Measurements from ENCODE around the gene PHF21A.

The PHF21A gene

DNA sequence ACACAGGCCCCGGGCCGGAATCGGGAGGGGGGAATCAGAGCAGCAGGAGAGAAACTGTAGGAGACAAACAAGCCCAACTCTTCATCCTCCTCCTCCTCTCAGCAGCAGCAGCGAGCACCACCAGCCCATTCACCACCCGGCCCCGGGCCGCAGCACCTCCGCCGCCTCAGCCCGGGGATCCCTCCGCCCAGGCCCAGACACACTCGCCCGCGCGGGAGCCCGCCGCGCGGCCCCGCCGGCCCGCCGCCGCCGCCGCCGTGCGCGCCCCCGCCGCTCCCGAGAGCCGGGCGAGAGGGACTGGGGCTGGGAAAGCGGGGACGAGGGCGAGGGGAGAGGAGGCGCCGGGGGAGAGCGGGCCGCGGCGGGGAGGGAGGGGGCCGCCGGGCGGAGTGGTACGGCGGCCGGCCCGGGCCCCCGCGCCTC is at the start of gene PHF21A:
PHF21A (minus strand) TSS at position 154 of the 423 bp plus-strand sequence. CDS start 37,235 bp downstream, outside the sequence.
- DNase-seq, result peak; percentile 86

DNA sequence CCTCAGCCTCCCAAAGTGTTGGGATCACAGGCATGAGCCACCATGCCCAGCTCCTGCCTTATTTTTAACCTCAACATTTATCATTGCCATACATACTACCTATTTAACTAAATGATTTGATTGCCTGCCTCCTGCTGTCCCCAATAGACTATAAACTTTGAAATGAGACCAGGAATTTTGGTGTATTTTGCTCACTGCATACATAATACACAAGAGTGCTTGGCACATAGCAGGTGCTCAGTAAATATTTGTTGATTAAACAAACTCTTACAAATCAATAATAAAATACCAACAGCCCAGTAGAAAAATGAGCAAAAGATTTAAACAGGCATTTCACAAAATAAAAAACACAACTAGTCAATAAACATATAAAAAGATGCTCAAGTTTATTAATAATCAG is 49.5 kb upstream of the PHF21A start:
- no peak for DNase-seq

DNA sequence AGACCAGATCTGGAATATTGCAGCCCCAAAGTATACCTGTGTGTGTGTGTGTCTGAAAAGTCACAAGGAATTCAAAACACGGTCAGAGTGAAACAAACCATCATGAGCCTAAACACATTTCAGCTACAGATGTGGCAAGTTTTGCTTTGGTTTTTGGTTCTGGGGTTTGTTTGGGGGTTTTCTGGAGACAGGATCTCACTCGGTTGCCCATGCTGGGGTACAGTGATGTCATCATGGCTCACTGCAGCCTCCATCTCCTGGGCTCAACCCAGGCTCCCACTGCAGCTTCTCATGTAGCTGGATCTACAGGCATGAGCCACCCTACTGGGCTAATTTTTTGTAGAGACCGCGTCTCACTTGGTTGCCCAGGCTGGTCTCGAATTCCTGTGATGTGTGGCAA is 41.4 kb upstream of the PHF21A start:
- no peak for DNase-seq

DNA sequence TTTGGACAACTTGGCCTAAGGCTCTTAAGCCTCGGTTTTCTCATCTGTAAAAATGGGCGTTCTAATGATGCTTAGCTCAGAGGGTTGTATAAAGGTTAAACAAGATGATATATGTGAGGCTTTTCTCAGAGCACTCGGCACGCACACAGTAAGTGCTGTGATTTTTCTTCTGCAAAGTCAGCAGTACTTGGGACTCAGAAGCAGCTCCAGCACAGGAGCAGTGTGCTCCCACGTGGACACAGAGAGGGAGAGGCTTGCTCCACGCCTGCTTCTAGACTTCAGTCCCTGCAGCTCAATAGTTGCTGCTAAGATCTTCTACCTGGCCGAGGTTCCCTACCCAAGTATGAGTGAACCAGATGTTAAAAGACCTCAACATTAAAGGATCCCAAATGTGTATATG is 39.9 kb upstream of the PHF21A start:
- DNase-seq, result no peak

DNA sequence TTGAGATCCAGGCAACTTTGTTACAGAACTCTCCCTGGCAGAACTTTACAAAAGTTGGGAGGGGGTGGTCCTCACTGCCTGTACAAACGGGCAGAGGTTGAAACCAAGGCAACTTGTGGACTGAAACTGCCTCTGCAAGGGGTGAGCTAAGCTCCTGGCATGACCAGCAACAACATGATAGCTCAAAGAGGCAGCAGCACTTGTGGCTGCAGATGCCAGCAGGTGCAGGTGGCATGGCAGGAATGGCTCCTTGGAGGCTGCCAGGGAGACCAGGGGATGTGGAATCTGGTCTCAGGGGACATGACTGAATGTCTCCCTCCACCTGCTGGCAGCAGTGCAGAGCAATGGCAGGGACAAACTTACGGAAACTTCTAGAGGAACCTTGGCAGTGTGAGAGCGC is 38.8 kb upstream of the PHF21A start:
- no peak for DNase-seq

DNA sequence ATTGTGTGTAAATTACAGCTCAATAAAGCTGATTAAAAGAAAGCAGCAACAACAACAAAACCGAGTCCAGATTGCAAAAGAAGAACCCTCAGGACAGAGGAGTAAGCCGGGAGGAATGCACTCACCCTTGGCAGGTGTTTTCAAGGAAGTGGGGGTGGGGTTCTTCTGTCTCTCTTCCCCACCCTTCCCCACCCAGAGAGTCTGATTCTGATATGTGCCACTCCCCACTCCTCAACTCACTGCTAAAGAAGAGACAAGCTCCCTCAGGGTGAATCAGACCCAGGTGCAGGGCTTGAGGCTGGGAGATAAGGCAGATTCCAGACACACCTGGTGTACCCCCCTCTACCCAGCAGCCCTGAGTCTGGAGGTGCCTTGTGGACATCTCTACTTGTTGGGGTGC is 38.4 kb upstream of the PHF21A start:
- no peak for DNase-seq

DNA sequence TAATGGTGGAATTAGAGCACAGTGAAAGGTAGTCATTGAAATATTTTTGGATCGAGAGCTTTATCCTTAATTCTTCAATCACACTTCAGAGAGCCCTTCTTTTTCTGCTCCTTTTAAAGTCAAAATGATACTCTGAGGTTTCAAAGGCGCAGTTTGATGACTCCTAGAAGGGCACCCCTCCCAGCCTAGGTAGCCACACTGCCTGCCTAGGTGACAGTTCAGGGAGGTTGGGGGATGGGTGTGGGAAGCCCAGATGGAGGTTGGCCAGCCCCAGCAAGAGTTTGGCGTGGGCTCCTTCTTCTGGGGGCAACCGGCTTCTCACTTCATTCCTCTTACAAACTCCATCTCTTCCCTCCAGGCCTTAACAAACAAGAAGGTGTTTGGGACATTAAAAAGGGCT is 28.6 kb upstream of the PHF21A start:
- DNase-seq, result no peak

DNA sequence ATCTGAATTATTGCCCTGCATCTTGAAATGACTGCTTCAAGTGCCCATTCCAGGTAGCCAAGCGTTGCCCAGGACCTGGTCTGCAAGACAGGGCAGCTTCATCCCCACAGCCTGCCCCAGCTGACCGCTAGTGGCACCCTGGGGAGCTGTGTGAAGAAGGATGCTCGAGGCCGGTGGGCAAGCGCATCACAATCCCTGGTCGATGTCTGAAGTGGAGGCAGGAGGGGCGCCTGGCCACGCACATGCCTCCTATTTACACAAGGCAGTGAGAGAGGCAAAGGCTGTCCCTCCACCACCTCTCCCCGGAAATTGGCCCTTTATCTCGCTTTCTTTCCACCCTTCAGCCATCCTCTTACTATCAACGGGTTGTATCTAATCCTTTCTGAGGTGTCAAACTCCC is 28.1 kb upstream of the PHF21A start:
- DNase-seq, result no peak

DNA sequence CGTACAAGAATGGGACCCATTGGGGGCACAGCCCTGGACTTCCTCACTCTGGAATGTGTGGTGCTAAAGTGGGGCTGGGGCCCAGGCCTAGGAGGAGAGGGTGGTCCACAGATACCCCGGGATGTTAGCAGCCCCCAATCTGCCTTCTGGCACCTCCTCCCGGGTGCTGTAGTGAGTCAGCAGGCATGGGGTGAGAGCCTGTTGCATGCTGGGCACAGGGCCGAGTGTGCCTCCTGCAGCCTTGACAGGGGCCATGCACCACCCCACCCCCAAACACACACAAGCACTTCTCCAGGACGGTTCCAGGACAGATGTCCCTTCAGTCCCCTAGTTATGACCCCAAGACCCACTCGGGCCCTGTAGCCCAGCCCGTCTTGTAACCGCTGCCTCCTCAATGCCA is 23.5 kb upstream of the PHF21A start:
- DNase-seq, result no peak

DNA sequence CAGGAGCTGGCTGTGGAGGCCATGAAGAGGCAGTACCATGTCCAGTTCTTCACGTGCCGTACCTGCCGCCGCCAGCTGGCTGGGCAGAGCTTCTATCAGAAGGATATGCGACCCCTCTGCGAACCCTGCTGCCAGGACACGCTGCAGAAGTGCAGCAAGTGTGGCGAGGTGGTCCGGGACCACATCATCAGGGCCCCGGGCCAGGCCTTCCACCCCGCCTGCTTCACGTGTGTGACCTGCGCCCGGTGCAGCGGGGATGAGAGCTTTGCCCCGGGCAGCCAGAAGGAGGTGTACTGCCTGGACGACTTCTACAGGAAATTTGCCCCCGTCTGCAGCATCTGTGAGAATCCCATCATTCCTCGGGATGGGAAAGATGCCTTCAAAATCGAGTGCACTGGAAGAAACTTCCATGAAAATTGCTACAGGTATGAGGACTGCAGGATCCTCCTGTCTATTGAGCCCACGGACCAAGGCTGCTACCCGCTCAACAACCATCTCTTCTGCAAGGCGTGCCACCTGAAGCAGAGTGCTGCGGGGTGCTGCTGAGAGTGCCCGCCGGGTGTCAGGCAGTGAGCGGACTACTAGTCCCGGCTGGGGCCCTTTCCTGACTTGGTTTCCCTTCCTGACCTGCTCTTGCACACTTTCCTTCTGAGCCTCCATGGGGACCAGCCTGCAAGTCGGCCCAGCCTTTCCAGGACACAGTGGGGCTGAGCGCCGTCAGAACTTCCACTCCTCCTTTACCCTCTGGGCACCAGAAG is 22.0 kb upstream of the PHF21A start:
- no peak for DNase-seq

DNA sequence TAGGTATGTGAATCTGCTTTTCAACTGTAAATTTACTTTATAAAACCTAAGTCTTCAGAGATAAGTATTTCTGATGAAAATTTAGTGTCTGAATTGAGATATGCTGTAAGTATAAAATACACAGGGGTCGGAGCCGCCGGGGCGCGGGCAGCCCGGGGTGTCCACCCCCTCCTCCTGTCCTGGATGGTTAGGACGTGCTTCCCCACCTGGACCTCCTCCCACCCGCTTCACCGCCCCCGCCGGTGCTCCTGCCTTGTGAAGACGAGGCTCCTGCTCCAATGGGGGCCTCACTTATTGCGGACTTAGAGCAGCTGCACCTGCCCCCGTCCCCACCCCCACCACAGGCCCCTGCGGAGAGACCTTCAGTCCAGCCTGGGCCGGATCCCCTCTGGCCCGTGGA is 21.3 kb upstream of the PHF21A start:
- no peak for DNase-seq

DNA sequence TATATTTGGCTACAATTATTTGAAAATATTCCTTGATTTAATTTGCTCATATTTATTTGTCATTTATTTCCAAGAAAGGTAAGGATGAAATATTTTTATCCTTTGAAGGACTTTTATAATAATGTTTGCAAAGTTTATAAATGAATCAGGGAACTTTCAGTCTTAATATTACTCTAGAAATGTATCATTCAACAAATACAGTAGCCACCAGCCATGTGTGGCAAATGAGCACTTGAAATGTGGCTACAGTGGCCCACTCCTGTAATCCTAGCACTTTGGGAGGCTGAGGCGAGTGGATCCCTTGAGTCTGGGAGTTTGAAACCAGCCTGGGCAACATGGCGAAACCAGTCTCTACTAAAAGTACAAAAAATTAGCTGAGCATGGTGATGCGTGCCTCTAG is 20.3 kb upstream of the PHF21A start:
- no peak for DNase-seq

DNA sequence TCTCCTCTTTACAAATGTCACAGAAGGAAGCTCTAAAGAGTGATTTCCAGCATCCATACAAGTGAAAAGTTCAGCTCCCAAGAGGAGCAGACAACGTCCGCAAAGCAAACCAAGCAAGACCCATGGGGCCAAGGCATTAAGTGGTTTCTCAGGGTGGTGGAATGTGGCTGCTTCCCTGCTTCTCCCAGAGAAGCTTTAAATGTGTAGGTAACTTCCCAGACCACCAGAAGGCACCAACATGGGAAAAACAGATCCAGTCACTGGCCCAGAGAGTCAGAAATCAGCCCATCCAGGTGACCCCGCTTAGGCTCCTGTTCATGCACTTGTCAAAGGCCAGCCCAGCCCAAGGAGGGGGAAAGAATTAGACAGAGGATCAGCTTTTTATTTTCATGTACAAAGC is 13.3 kb upstream of the PHF21A start:
- no peak for DNase-seq

DNA sequence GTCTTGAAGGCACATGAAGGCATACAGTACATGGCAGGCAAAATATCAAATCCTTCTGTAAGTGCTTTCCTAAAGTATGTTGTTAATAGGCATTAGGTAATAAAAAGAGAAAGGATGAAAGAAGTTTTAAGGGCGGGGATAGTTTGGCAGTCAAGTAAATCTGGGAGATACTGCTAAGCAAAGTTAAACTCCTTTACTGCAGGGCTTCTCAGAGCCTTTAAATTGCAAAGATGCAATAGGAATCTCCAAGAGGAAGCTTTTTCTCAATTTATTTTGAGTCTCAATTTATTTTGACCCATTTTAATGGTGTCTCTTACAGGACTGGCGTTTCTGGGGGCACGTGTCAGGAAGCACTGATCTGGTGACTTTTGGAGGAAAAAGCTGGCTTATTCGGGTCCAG is 12.8 kb upstream of the PHF21A start:
- DNase-seq, result no peak

DNA sequence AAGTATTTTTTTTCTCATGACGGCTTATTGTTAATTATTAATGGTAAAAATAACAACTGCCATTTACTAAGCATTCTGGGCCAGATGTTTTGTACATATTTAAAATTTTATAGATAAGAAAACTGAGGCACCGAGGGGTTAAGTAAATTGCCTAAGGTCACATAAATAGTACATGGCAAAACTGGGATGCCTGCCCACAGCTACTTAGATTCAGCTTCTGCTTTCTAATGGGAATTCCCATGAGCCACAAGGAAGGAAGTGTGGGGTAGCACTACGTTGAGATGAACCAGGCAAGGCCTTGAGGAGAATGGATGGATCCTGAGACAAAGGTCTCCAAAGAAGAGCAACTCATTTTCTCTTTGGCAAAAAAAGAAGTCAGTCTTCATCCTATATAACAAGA is 11.9 kb upstream of the PHF21A start:
- DNase-seq, result no peak

DNA sequence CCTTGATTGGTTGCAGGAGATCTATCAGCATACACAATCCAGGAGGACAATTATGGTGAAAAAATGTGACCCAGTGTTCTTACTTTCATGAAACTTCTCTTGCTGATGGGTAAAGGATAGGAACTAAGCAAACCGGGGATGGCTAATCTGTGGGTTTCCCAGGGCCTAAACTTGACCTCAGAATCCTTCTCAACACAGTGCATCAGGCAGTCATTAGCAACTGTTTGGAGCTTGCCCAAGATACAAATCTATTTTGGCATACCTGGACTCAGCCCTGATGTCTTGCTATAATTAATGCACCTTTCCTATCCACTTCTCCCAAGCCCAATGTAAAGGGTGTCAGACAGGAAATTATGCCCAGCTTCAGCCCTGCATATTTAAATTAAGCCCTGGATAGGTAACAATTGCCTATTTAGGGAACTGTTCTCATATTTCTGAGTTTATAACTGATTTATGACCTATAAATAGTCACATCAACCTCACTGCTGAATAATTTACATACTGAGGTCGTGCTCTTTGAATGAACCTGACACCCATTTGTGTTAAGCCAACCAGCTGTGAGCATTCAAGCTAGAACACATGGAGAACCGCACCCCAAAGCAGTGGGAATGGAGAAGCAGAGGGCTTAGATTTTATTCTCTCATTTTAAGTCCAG is 9.2 kb upstream of the PHF21A start:
- no peak for DNase-seq

DNA sequence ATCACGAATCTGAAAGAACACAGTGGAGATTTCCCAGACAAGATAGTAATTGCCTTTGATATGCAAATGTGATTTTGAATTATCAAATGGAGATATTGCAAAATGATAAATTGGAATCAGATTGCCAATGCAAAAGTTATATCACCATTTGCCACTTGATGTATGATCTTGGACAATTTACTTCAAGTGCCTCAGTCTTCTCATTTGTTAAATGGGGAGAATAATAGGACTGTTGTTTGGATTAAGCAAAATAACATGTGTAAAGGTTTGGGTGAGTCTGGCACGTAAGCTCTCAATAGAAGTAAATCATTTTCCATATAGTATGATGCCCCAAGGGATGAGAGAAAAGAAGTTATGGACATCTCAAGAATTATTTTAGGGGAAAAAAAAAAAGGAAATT is 7.9 kb upstream of the PHF21A start:
- no peak for DNase-seq

DNA sequence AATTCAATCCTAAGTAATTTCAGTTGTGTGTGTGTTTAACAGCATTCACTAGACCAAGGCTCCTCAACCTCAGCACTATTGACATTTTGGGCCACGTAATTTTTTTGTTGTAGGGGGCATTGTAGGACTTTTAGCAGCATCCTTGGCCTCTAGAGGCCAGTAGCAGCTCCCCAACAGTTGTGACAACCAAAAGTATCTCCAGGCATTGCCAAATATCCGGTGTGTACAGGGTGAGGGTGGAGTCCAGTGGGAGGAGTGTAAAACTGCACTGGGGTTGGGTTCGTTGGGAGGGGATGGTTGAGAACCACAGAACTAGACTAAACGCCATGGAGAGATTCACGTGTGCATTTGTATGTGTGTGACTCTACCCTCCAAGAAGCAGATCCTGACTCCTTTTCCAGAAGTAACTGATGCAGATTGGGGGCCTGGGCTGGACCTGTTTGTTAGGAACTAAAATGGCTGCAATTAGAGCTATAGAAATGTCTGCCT is 5.9 kb upstream of the PHF21A start:
- peak; percentile 50 for DNase-seq

DNA sequence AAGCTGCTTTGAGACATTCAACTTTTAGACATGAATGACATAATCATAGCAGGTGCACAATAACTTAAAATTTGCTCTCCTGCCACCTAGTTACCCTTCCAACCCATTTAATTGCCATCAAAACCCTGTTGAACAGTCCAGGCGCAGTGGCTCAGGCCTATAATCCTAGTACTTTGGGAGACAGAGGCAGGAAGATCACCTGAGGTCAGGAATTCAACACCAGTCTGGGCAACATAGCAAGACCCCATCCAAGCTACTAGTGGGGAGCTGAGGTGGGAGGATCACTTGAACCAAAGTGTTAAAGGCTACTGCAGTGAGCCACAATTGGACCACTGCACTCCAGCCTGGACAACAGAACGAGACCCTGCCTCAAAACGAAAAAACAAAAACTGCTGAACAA is 4.0 kb upstream of the PHF21A start:
- no peak for DNase-seq

DNA sequence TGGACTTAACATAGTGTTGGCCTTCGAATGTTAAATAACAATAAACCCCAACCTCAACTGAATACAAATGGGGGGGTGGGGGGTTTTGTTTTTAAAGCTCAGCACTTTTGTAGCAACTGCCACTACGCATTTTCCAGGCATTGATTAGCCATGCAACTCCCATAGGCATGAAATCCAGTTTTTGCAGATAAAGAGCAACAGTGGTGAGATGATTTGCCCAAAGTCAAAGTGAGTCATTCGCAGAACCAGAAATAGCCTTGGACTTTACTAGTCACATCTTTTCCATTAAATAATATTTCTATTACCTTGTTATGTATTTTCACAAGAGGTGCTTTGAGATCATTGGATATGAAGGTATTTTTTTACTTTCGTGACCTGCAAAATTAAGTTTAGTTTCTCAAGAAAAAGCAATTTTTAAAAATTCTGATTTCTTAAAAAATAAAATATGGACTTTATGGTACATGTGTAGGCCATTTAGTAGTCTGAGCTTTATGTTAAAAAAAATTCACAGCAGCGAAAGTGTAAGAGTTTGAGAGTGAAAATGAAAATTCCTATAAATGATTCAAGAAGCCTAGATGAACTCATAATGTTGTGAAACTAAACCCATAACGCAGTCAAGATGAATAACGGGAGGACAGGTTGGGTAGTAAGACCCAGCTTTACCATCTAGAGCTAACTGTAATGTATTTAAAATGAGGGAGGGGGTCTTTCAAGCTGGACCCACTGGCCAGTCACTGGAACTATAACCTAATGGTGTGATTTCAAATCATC is 1.9 kb upstream of the PHF21A start:
- no peak for DNase-seq

DNA sequence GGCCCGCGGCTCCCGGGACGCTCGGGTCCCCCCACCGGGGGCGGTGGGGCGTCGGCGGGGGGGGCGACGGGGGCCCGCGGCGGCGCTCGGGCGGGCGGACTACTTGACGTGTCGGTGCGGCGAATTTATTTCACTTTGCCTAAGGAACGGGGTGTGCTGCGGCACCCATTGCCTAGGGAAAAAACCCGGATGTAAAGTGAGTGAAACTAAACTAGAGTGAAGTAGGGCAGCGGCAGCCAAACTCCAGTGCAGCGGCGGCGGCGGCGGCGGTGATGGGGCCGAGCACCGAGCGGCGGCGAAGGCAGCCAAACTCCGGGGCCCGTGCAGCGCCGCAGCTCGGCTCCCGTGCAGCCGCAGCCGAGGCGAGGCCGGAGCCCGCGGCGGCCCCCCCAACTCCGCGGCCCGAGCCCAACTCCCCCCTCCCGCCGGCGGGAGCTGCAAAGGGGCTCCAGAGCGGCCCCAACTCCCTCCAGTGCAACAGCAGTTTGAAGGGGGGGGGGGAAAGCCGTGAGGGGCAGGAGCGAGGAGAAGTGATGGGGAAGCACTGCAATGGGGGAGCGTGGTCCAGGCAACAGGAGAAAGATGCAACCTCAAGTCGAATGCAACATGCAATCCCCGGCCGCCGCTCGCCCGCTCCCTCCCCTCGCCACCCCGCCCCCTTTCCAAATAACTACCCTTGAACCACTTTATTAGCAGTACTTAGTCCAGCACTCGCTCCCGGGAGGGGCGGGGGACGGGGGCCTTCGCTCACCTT is 647 bp upstream of the PHF21A start:
- peak; percentile 68 for DNase-seq

DNA sequence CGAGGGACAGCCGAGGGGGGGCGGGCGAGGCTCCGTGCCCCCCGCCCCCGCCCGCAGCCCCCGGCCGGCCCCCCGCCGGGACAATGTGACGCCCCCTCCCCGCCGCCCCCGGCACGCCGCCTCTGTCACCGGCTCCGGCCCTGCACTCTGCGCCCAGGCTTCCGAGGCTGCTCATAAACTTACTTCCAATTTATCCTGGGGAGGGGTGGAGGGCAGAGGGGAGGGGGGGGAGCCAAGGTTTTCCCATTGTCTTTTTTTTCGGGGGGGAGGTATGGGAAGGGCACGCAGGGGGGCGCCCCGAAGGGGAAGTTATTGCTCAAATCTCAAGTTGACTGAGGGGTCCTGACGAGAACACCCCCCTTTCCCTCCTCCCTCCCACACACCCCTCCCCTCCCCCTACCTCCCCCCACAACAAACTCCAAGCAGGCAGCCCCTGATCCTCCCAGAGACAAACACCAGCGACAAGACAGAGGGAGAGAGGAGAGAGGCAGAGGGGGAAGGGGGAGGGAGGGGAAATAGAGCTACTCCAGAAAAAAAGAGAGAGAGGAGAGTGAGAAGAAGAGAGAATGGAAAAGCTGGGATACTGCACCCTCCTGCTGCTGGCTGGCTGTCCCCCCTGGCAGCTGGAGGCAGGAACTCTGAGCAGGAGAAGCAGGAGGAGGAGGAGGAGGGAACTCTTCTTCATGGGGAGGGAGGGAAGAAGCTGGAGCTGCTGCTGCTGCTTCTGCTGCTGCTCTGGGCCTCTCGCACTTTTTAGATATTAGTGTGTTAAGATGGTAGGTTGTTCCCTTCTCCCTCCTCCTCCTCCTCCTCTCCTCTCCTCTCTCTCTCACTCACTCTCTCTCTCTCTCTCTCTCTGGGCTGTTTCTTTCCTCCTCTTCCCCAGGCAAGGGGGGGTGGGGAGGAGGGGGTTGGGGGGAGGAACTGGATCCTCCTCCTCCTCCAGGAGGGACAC is 631 bp downstream of the PHF21A start:
- DNase-seq, result no peak
